Karpas-422 (cell line): ENCODE results near the gene RADX. TPM values are rescaled to one million over a fixed set of nuclear protein-coding genes. Genes with fewer than 3 reads are reported as not detected.

Experiments used
- DNase-seq: peaks from one replicate; pipeline ENCODE4 v3.0.0-alpha.2; 2015
- H2AFZ ChIP-seq: fragments of 200-600 bp; sonication (generic); 2 replicates; pipeline ENCODE4 v1.6.1; 2014; ENCODE audit warnings: antibody characterized with exemption, low read length, mixed read lengths
- H3K27ac ChIP-seq: fragments of 200-600 bp; sonication (generic); 2 replicates; pipeline ENCODE4 v1.5.1; 2014; ENCODE audit warnings: mild to moderate bottlenecking, low read length, moderate library complexity
- H3K27me3 ChIP-seq: fragments of 200-600 bp; sonication (generic); 2 replicates; pipeline ENCODE4 v1.6.1; 2014; ENCODE audit warnings: low read length, mixed read lengths
- H3K36me3 ChIP-seq: fragments of 200-600 bp; sonication (generic); 2 replicates; pipeline ENCODE4 v1.6.1; 2014; ENCODE audit warnings: low read length, mixed read lengths; ENCODE audit not compliant: insufficient read depth
- H3K4me1 ChIP-seq: fragments of 200-600 bp; sonication (generic); 2 replicates; pipeline ENCODE4 v1.6.1; 2014; ENCODE audit warnings: mild to moderate bottlenecking, low read length, mixed read lengths
- H3K4me2 ChIP-seq: fragments of 200-600 bp; sonication (generic); 2 replicates; pipeline ENCODE4 v1.6.1; 2014; ENCODE audit warnings: low read length, low read depth, mild to moderate bottlenecking; ENCODE audit not compliant: poor library complexity, severe bottlenecking
- H3K4me3 ChIP-seq: fragments of 200-600 bp; sonication (generic); 2 replicates; pipeline ENCODE4 v1.5.1; 2014; ENCODE audit warnings: mild to moderate bottlenecking, antibody characterized with exemption, low read length, mixed read lengths
- H3K79me2 ChIP-seq: fragments of 200-600 bp; sonication (generic); 2 replicates; pipeline ENCODE4 v1.6.1; 2014; ENCODE audit warnings: mild to moderate bottlenecking, low read length, mixed read lengths
- H3K9ac ChIP-seq: fragments of 200-600 bp; sonication (generic); 2 replicates; pipeline ENCODE4 v1.6.0; 2014; ENCODE audit warnings: low read length
- H3K9me2 ChIP-seq: fragments of 200-600 bp; sonication (generic), shearing (Covaris generic); replicated peaks from 2 replicates; pipeline ENCODE4 v1.6.0; 2014; ENCODE audit warnings: mild to moderate bottlenecking, low read length, moderate library complexity; ENCODE audit not compliant: insufficient read depth
- H3K9me3 ChIP-seq: fragments of 300-700, 200-600 bp; sonication (generic); 2 replicates; pipeline ENCODE4 v1.6.1; 2014; ENCODE audit warnings: low read length, mixed read lengths
- H4K20me1 ChIP-seq: fragments of 200-600 bp; sonication (generic); 2 replicates; pipeline ENCODE4 v1.6.1; 2014; ENCODE audit warnings: mild to moderate bottlenecking, antibody characterized with exemption, low read length, low read depth; ENCODE audit not compliant: insufficient read depth
- total RNA-seq: library from RNA; depleted of rRNA; stranded (reverse); fragments of >200 nt; shearing (Covaris generic); gene quantifications from 2 replicates; pipeline ENCODE4 v1.2.3, GENCODE V29; 2014; ENCODE audit warnings: low replicate concordance

RADX gene
- total RNA-seq, 1 experiment from 2014 or later: 18.4 TPM

GRCh38 chrX:106698693-106699092 is 86.9 kb downstream of the RADX start:
- Histone ChIP-seq H3K4me3 (no peak overlapping the region), H3K27me3 (no peaks in the 10 kb centered on the region), H3K9ac (no peak overlapping the region), H3K4me1 (no peaks in the 10 kb centered on the region), H3K9me2 (no peaks in the 10 kb centered on the region), H4K20me1 (no peaks in the 10 kb centered on the region), H3K27ac (no peak overlapping the region), H3K79me2 (no peaks in the 10 kb centered on the region), H3K9me3 (no peaks in the 10 kb centered on the region), H2AFZ (no peak overlapping the region), H3K4me2 (no peak overlapping the region), H3K36me3 (no peaks in the 10 kb centered on the region)
- no peak for DNase-seq

- Histone ChIP-seq H3K4me1 (no peaks in the 10 kb centered on the region), H3K79me2 (no peaks in the 10 kb centered on the region), H3K27me3 (no peaks in the 10 kb centered on the region), H3K9me3 (no peaks in the 10 kb centered on the region), H3K9me2 (no peaks in the 10 kb centered on the region), H3K36me3 (no peaks in the 10 kb centered on the region), H3K4me3 (no peak overlapping the region), H3K9ac (no peak overlapping the region), H2AFZ (no peak overlapping the region), H4K20me1 (no peaks in the 10 kb centered on the region), H3K4me2 (no peak overlapping the region), H3K27ac (no peak overlapping the region)
- DNase-seq: no peak
These were observed 90.9 kb downstream of the RADX start for GRCh38 chrX:106702636-106703035.

GRCh38 chrX:106706466-106706865 is 94.7 kb downstream of the RADX start:
- no peaks in the 10 kb centered on the region for H4K20me1 ChIP-seq
- H3K4me3 ChIP-seq: no peak overlapping the region
- H3K27me3 ChIP-seq: no peaks in the 10 kb centered on the region
- no peak overlapping the region for H3K4me2 ChIP-seq
- H3K36me3 ChIP-seq: no peaks in the 10 kb centered on the region
- H3K9me2 ChIP-seq: no peaks in the 10 kb centered on the region
- no peak overlapping the region for H2AFZ ChIP-seq
- no peaks in the 10 kb centered on the region for H3K79me2 ChIP-seq
- no peak overlapping the region for H3K9ac ChIP-seq
- H3K27ac ChIP-seq: no peak overlapping the region
- no peaks in the 10 kb centered on the region for H3K4me1 ChIP-seq
- H3K9me3 ChIP-seq: no peaks in the 10 kb centered on the region
- no peak for DNase-seq

- Histone ChIP-seq H3K36me3 (no peaks in the 10 kb centered on the region), H4K20me1 (no peaks in the 10 kb centered on the region), H3K79me2 (no peaks in the 10 kb centered on the region), H3K4me1 (no peaks in the 10 kb centered on the region), H3K27me3 (no peaks in the 10 kb centered on the region), H3K9ac (no peak overlapping the region), H3K27ac (no peak overlapping the region), H3K9me2 (no peaks in the 10 kb centered on the region), H3K9me3 (no peaks in the 10 kb centered on the region), H3K4me3 (no peak overlapping the region), H2AFZ (no peak overlapping the region), H3K4me2 (no peak overlapping the region)
- no peak for DNase-seq
These were observed 96.1 kb downstream of the RADX start for GRCh38 chrX:106707771-106708454.

GRCh38 chrX:106710771-106711170 is 99.0 kb downstream of the RADX start:
- no peaks in the 10 kb centered on the region for H3K79me2 ChIP-seq
- no peaks in the 10 kb centered on the region for H4K20me1 ChIP-seq
- no peaks in the 10 kb centered on the region for H3K4me1 ChIP-seq
- H3K27ac ChIP-seq: no peak overlapping the region
- H3K9me2 ChIP-seq: no peaks in the 10 kb centered on the region
- H3K9me3 ChIP-seq: no peaks in the 10 kb centered on the region
- no peak overlapping the region for H3K9ac ChIP-seq
- DNase-seq: no peak
- H3K36me3 ChIP-seq: no peaks in the 10 kb centered on the region
- H3K27me3 ChIP-seq: no peaks in the 10 kb centered on the region
- no peak overlapping the region for H2AFZ ChIP-seq
- H3K4me2 ChIP-seq: no peak overlapping the region
- H3K4me3 ChIP-seq: no peak overlapping the region

GRCh38 chrX:106711375-106711774 is 99.6 kb downstream of the RADX start:
- Histone ChIP-seq H3K4me1 (no peaks in the 10 kb centered on the region), H2AFZ (no peak overlapping the region), H3K9me2 (no peaks in the 10 kb centered on the region)

GRCh38 chrX:106716004-106716403 is 104.2 kb downstream of the RADX start:
- H3K9me2 ChIP-seq: no peaks in the 10 kb centered on the region
- no peaks in the 10 kb centered on the region for H3K27me3 ChIP-seq
- H3K79me2 ChIP-seq: no peaks in the 10 kb centered on the region
- H3K9ac ChIP-seq: no peak overlapping the region
- no peaks in the 10 kb centered on the region for H4K20me1 ChIP-seq
- no peaks in the 10 kb centered on the region for H3K36me3 ChIP-seq
- no peak overlapping the region for H3K4me2 ChIP-seq
- no peak overlapping the region for H2AFZ ChIP-seq
- no peak for DNase-seq
- no peaks in the 10 kb centered on the region for H3K4me1 ChIP-seq
- H3K4me3 ChIP-seq: no peak overlapping the region
- H3K9me3 ChIP-seq: no peaks in the 10 kb centered on the region
- H3K27ac ChIP-seq: no peak overlapping the region

More at GRCh38 chrX:106711375-106711774, 99.6 kb downstream of the RADX start:
- no peak for DNase-seq
- Histone ChIP-seq H3K9me3 (no peaks in the 10 kb centered on the region), H3K4me3 (no peak overlapping the region), H3K27me3 (no peaks in the 10 kb centered on the region), H3K36me3 (no peaks in the 10 kb centered on the region), H3K27ac (no peak overlapping the region), H3K9ac (no peak overlapping the region), H3K79me2 (no peaks in the 10 kb centered on the region), H3K4me2 (no peak overlapping the region), H4K20me1 (no peaks in the 10 kb centered on the region)

GRCh38 chrX:106716463-106716862 is 104.7 kb downstream of the RADX start:
- no peak overlapping the region for H3K9ac ChIP-seq
- H3K4me3 ChIP-seq: no peak overlapping the region
- no peak overlapping the region for H3K27ac ChIP-seq
- no peaks in the 10 kb centered on the region for H3K9me3 ChIP-seq
- no peaks in the 10 kb centered on the region for H3K9me2 ChIP-seq
- no peaks in the 10 kb centered on the region for H3K79me2 ChIP-seq
- no peak overlapping the region for H3K4me2 ChIP-seq
- no peaks in the 10 kb centered on the region for H3K27me3 ChIP-seq
- no peaks in the 10 kb centered on the region for H4K20me1 ChIP-seq
- no peak overlapping the region for H2AFZ ChIP-seq
- no peaks in the 10 kb centered on the region for H3K4me1 ChIP-seq
- H3K36me3 ChIP-seq: no peaks in the 10 kb centered on the region
- DNase-seq: no peak
